Fibroblast of the aortic adventitia (primary cell): ENCODE data around the gene SLC25A1. TPM values are rescaled to one million over a fixed set of nuclear protein-coding genes. Genes with fewer than 3 reads are reported as not detected.

Experiments
- DNase-seq: peaks from one replicate; pipeline ENCODE4 v3.0.0-alpha.2; 2010; ENCODE audit warnings: low read depth
- H3K4me3 ChIP-seq: 2 replicates; pipeline ENCODE4 v1.5.1; 2011; ENCODE audit warnings: low read depth, mild to moderate bottlenecking, control low read depth, low read length, moderate library complexity
- CTCF ChIP-seq: IDR thresholded peaks from 2 replicates; pipeline ENCODE4 v1.5.1; 2011; ENCODE audit warnings: mild to moderate bottlenecking, low read length, control low read depth, inconsistent platforms; ENCODE audit not compliant: insufficient read depth
- total RNA-seq: library from RNA; depleted of rRNA; stranded (reverse); fragments of >200 nt; gene quantifications from 2 replicates; pipeline ENCODE4 v1.2.3, GENCODE V29; 2012; ENCODE audit warnings: low replicate concordance

Gene SLC25A1
- total RNA-seq, 1 donor = 53.4 TPM

GRCh38 chr22:19195796-19196731 lies 17.5 kb upstream of the SLC25A1 start:
- TF ChIP-seq CTCF = no peak
- no peak overlapping the region for H3K4me3 ChIP-seq
- no peak for DNase-seq

- no peak for TF ChIP-seq CTCF
- no peak overlapping the region for H3K4me3 ChIP-seq
- DNase-seq = no peak
Observed at GRCh38 chr22:19194766-19195536, 16.4 kb upstream of the SLC25A1 start.

- TF ChIP-seq CTCF = no peak
- H3K4me3 ChIP-seq = no peak overlapping the region
- DNase-seq = no peak
Observed at GRCh38 chr22:19193879-19194278, 15.3 kb upstream of the SLC25A1 start.

- no peak for DNase-seq
- TF ChIP-seq CTCF = no peak
- H3K4me3 ChIP-seq = no peak overlapping the region
Observed at GRCh38 chr22:19187716-19188563, 9.4 kb upstream of the SLC25A1 start.

GRCh38 chr22:19184276-19184997 lies 5.9 kb upstream of the SLC25A1 start:
- no peak for TF ChIP-seq CTCF
- no peak for DNase-seq

GRCh38 chr22:19183216-19183615 lies 4.7 kb upstream of the SLC25A1 start:
- no peak overlapping the region for H3K4me3 ChIP-seq
- no peak for DNase-seq
- TF ChIP-seq CTCF = no peak

More at GRCh38 chr22:19184276-19184997, 5.9 kb upstream of the SLC25A1 start:
- H3K4me3 ChIP-seq = no peak overlapping the region
